Activated CD8-positive, alpha-beta T cell treated with anti-CD3 and anti-CD28 coated beads, Interleukin-2, amount 10 ng/mL, durations not matched to agents 7 days and 5 days (primary cell): ENCODE measurements around the gene PHLPP1. TPM values are rescaled to one million over a fixed set of nuclear protein-coding genes. Genes with fewer than 3 reads are reported as not detected.

Source experiments
- ATAC-seq: fragments of 150-1000 bp; cut with Tn5 transposase; one replicate; pipeline ENCODE4 v1.10.0; 2021; ENCODE audit warnings: moderate library complexity
- CTCF ChIA-PET: fragments of 350-600 bp; sonication (Branson Sonifier 250); formaldehyde crosslinking; loops from one replicate; lab custom pipeline; 2021; ENCODE audit warnings: antibody characterized with exemption; lab: Charles Lee
- POLR2A ChIA-PET: fragments of 350-600 bp; sonication (Branson Sonifier 250); formaldehyde crosslinking; loops from one replicate; lab custom pipeline; 2021; ENCODE audit warnings: antibody characterized with exemption; lab: Charles Lee
- DNase-seq: peaks from one replicate; pipeline ENCODE4 v3.0.0-alpha.2; 2020
- H3K27ac Mint-ChIP-seq: one replicate; pipeline ENCODE4 v1.8.0; 2021; ENCODE audit warnings: mild to moderate bottlenecking, mixed read lengths
- H3K27me3 Mint-ChIP-seq: one replicate; pipeline ENCODE4 v1.8.0; 2021; ENCODE audit warnings: low read depth, mixed read lengths
- H3K36me3 Mint-ChIP-seq: one replicate; pipeline ENCODE4 v1.8.0; 2021; ENCODE audit warnings: low read depth, mixed read lengths
- H3K4me1 Mint-ChIP-seq: one replicate; pipeline ENCODE4 v1.8.0; 2021; ENCODE audit warnings: low read depth, mixed read lengths
- H3K4me3 Mint-ChIP-seq: one replicate; pipeline ENCODE4 v1.8.0; 2021; ENCODE audit warnings: mild to moderate bottlenecking, mixed read lengths
- H3K9me3 Mint-ChIP-seq: one replicate; pipeline ENCODE4 v1.8.0; 2022; ENCODE audit warnings: mixed read lengths; ENCODE audit not compliant: insufficient read depth
- total RNA-seq, 2 experiments: library from RNA; stranded (reverse); gene quantifications; one replicate each; pipeline ENCODE4 v1.2.3, GENCODE V29; 2021

Gene PHLPP1
- total RNA-seq, 2 experiments from 2014 or later: 2.9 to 3.5 TPM

- ChIA-PET CTCF (no interaction called here), POLR2A (no interaction called here)
- Mint-ChIP-seq H3K36me3 (peaks cover 2% of the 10 kb centered on the region), H3K27me3 (no peaks in the 10 kb centered on the region), H3K9me3 (peaks cover 4% of the 10 kb centered on the region), H3K27ac (no peak overlapping the region), H3K4me3 (no peak overlapping the region), H3K4me1 (peaks cover 6% of the 10 kb centered on the region)
- DNase-seq (no peak), ATAC-seq (no peak)
These were observed 34.0 kb downstream of the PHLPP1 start for GRCh38 chr18:62749389-62749788.

GRCh38 chr18:62751341-62751821 lies 36.0 kb downstream of the PHLPP1 start:
- Mint-ChIP-seq H3K27ac (no peak overlapping the region), H3K4me3 (no peak overlapping the region), H3K36me3 (peaks cover 4% of the 10 kb centered on the region), H3K4me1 (peaks cover 6% of the 10 kb centered on the region), H3K9me3 (peaks cover 4% of the 10 kb centered on the region), H3K27me3 (no peaks in the 10 kb centered on the region)
- ChIA-PET POLR2A (no interaction called here), CTCF (interaction anchor here (0.5 kb wide), 1 partner anchor 218 kb away, joined by 5 read pairs; no protein-coding TSS in a partner anchor)
- DNase-seq: no peak
- ATAC-seq: no peak

- ChIA-PET POLR2A (no interaction called here), CTCF (no interaction called here)
- peaks cover 6% of the 10 kb centered on the region for H3K4me1 Mint-ChIP-seq
- H3K4me3 Mint-ChIP-seq: no peak overlapping the region
- ATAC-seq (no peak), DNase-seq (no peak)
- peaks cover 4% of the 10 kb centered on the region for H3K36me3 Mint-ChIP-seq
- H3K9me3 Mint-ChIP-seq: peaks cover 4% of the 10 kb centered on the region
- H3K27me3 Mint-ChIP-seq: no peaks in the 10 kb centered on the region
- H3K27ac Mint-ChIP-seq: no peak overlapping the region
These were observed 36.6 kb downstream of the PHLPP1 start for GRCh38 chr18:62751977-62752376.

- ATAC-seq (no peak), DNase-seq (no peak)
- CTCF ChIA-PET: interaction anchor here (1.0 kb wide), 1 partner anchor 262 kb away, joined by 3 read pairs; no protein-coding TSS in a partner anchor
- POLR2A ChIA-PET: no interaction called here
- Mint-ChIP-seq H3K27me3 (no peaks in the 10 kb centered on the region), H3K9me3 (peaks cover 4% of the 10 kb centered on the region), H3K4me3 (no peak overlapping the region), H3K4me1 (peaks cover 6% of the 10 kb centered on the region), H3K36me3 (peaks cover 2% of the 10 kb centered on the region), H3K27ac (no peak overlapping the region)
These were observed 38.7 kb downstream of the PHLPP1 start for GRCh38 chr18:62754026-62754425.

GRCh38 chr18:62755454-62755853 lies 40.1 kb downstream of the PHLPP1 start:
- CTCF ChIA-PET: no interaction called here
- no peak overlapping the region for H3K27ac Mint-ChIP-seq
- no peaks in the 10 kb centered on the region for H3K27me3 Mint-ChIP-seq
- H3K4me3 Mint-ChIP-seq: no peak overlapping the region
- H3K36me3 Mint-ChIP-seq: peaks cover 2% of the 10 kb centered on the region
- POLR2A ChIA-PET: no interaction called here
- DNase-seq (no peak), ATAC-seq (no peak)
- no peaks in the 10 kb centered on the region for H3K9me3 Mint-ChIP-seq
- H3K4me1 Mint-ChIP-seq: peaks cover 6% of the 10 kb centered on the region

GRCh38 chr18:62755946-62756345 lies 40.6 kb downstream of the PHLPP1 start:
- no peaks in the 10 kb centered on the region for H3K9me3 Mint-ChIP-seq
- peaks cover 6% of the 10 kb centered on the region for H3K4me1 Mint-ChIP-seq
- ChIA-PET CTCF (no interaction called here), POLR2A (no interaction called here)
- H3K27me3 Mint-ChIP-seq: no peaks in the 10 kb centered on the region
- H3K36me3 Mint-ChIP-seq: peaks cover 2% of the 10 kb centered on the region
- no peak for ATAC-seq
- H3K27ac Mint-ChIP-seq: no peak overlapping the region
- H3K4me3 Mint-ChIP-seq: no peak overlapping the region
- no peak for DNase-seq

- Mint-ChIP-seq H3K27me3 (no peaks in the 10 kb centered on the region), H3K4me3 (no peak overlapping the region), H3K4me1 (no peaks in the 10 kb centered on the region), H3K9me3 (no peaks in the 10 kb centered on the region), H3K27ac (no peak overlapping the region), H3K36me3 (peaks cover 2% of the 10 kb centered on the region)
- ChIA-PET CTCF (interaction anchor here (0.7 to 2.3 kb wide), 2 partner anchors 38 to 43 kb away, joined by 3 to 7 read pairs; partner anchors contain the start of gene PHLPP1), POLR2A (no interaction called here)
- DNase-seq: no peak
- no peak for ATAC-seq
These were observed 42.2 kb downstream of the PHLPP1 start for GRCh38 chr18:62757399-62758010.

GRCh38 chr18:62758591-62758990 lies 43.2 kb downstream of the PHLPP1 start:
- H3K27ac Mint-ChIP-seq: no peak overlapping the region
- H3K36me3 Mint-ChIP-seq: peaks cover 2% of the 10 kb centered on the region
- CTCF ChIA-PET: interaction anchor here (1.2 to 2.3 kb wide), 3 partner anchors 10 to 258 kb away, joined by 3 to 7 read pairs (median 5); partner anchors contain the start of gene PHLPP1
- no peaks in the 10 kb centered on the region for H3K9me3 Mint-ChIP-seq
- no peak for DNase-seq
- no peak overlapping the region for H3K4me3 Mint-ChIP-seq
- POLR2A ChIA-PET: no interaction called here
- no peaks in the 10 kb centered on the region for H3K27me3 Mint-ChIP-seq
- H3K4me1 Mint-ChIP-seq: no peaks in the 10 kb centered on the region
- no peak for ATAC-seq

GRCh38 chr18:62759704-62760402 lies 44.5 kb downstream of the PHLPP1 start:
- Mint-ChIP-seq H3K27me3 (no peaks in the 10 kb centered on the region), H3K9me3 (no peaks in the 10 kb centered on the region), H3K36me3 (peaks cover 2% of the 10 kb centered on the region), H3K4me1 (no peaks in the 10 kb centered on the region), H3K27ac (no peak overlapping the region), H3K4me3 (no peak overlapping the region)
- DNase-seq (no peak), ATAC-seq (no peak)
- ChIA-PET POLR2A (no interaction called here), CTCF (interaction anchor here (1.3 to 2.3 kb wide), 2 partner anchors 9 to 45 kb away, joined by 5 to 7 read pairs; partner anchors contain the start of gene PHLPP1)

- H3K4me1 Mint-ChIP-seq: no peaks in the 10 kb centered on the region
- POLR2A ChIA-PET: no interaction called here
- H3K9me3 Mint-ChIP-seq: no peaks in the 10 kb centered on the region
- H3K27ac Mint-ChIP-seq: no peak overlapping the region
- H3K36me3 Mint-ChIP-seq: no peaks in the 10 kb centered on the region
- CTCF ChIA-PET: no interaction called here
- ATAC-seq: no peak
- no peaks in the 10 kb centered on the region for H3K27me3 Mint-ChIP-seq
- DNase-seq: no peak
- H3K4me3 Mint-ChIP-seq: no peak overlapping the region
These were observed 45.0 kb downstream of the PHLPP1 start for GRCh38 chr18:62760403-62760734.

GRCh38 chr18:62763101-62763521 lies 47.8 kb downstream of the PHLPP1 start:
- POLR2A ChIA-PET: no interaction called here
- H3K27me3 Mint-ChIP-seq: no peaks in the 10 kb centered on the region
- DNase-seq: no peak
- no peak for ATAC-seq
- H3K4me3 Mint-ChIP-seq: no peak overlapping the region
- no peaks in the 10 kb centered on the region for H3K36me3 Mint-ChIP-seq
- no peak overlapping the region for H3K27ac Mint-ChIP-seq
- no peaks in the 10 kb centered on the region for H3K9me3 Mint-ChIP-seq
- peaks cover 8% of the 10 kb centered on the region for H3K4me1 Mint-ChIP-seq
- CTCF ChIA-PET: no interaction called here

GRCh38 chr18:62766266-62766665 lies 50.9 kb downstream of the PHLPP1 start:
- CTCF ChIA-PET: no interaction called here
- Mint-ChIP-seq H3K27ac (no peak overlapping the region), H3K4me1 (peaks cover 12% of the 10 kb centered on the region), H3K27me3 (no peaks in the 10 kb centered on the region), H3K36me3 (peaks cover 3% of the 10 kb centered on the region), H3K9me3 (no peaks in the 10 kb centered on the region), H3K4me3 (no peak overlapping the region)
- DNase-seq (no peak), ATAC-seq (no peak)
- POLR2A ChIA-PET: interaction anchor here (1.8 kb wide), 1 partner anchor 103 kb away, joined by 3 read pairs; no protein-coding TSS in a partner anchor
